ENCODE measurements around the gene NR4A3.
"Not testable (repeated sequence)": the region's sequence is repeated elsewhere in the genome, so short reads cannot be mapped to it uniquely, and the experiment has no call there.

The NR4A3 gene

DNA sequence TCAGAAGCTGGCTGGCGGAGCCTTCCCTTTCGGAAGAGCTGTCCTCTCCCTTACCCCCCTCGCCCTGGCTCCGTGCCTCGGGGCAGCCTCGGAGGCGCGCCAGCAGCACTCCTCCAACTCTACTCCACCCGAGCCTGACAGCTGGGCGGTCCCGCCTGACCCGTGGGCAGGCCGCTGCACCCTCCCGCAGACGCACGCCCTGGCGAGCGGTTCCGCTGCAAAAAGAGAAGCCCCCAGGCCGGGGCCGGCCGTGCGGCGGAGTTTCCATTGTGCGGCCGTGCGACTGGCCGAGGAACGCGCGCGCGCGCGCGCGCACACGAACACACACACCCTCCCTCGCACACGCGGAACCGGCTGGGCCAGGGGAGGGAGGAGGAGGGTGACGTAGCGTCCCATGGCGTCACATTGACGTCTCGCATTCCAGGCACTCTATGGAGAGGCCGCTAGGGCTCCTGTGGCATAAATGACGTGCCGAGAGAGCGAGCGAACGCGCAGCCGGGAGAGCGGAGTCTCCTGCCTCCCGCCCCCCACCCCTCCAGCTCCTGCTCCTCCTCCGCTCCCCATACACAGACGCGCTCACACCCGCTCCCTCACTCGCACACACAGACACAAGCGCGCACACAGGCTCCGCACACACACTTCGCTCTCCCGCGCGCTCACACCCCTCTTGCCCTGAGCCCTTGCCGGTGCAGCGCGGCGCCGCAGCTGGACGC is at the start of gene NR4A3:
Gene NR4A3, plus strand, starts transcription at position 490 of the 713 bp plus-strand sequence. CDS start 6,158 bp downstream, outside the sequence.
- peak; percentile 34 for DNase-seq (ENCODE audit: low read depth, low spot score)

DNA sequence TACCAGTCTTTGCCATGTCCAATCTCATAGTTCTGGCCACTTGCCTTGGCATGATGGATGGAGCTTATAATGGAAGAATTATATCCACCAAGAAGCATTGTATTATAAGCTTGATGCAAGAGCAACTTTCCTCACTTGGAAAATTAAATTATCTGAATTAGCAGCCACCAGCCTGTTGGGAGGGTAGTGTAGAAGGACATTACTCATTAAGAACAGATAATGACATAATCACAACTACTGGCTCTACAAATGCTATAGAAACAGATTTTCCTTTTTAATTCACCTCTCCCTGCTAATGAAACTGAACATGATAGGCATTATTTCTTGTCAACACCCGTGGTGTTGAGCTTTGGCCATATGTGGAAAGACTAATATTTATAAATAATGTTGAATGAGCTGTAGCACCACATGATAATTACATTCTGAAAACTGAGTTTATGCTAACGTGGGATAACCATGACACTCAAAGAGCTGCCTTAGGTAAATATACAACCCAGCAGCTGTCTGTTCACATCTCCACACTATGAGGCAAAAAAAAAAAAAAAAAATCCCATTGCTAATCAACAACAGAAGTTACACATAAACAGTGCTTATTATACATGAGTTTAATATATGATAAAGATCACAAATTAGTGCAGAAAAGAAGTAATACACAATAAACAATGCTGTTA is 48.1 kb upstream of the NR4A3 start:
- DNase-seq (ENCODE audit: low read depth, low spot score): no peak

DNA sequence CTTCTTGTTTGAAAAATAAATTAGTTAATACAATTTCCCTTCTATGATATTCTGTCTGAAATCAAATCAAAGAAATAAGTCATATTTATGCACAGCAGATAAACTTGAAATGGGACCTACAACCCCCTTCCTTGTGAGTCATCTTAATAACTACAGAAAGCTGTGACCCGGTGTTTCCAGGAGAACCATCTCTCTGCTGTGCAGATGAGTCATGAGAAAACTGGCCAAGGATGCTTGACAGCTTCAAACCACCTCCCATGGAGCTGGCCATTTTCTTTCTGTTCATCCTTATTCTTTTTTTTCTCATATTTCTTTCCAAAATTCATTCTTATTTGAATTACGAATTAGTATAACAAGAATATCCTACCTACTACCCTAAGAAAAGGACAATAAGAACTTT is 43.4 kb upstream of the NR4A3 start:
- DNase-seq (ENCODE audit: low read depth, low spot score): no peak

DNA sequence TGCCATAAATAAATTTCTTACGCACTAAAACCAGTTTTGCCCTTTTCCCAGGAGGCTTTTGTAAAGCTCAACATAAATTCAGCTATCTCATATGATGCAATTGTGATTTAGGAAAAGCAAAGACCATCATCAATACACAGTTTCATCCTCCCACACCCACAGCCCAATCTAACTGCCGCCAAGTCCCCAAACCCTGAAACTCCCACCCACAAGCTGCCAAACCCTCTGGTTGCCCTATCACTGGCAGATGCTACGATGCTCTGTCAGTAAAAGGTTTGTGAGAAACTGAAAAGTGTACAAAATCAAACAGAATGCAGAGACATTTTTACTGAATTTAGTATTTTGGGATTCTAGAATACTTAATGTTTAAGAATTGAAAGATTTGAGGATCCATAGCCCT is 42.8 kb upstream of the NR4A3 start:
- no peak for DNase-seq (ENCODE audit: low read depth, low spot score)

DNA sequence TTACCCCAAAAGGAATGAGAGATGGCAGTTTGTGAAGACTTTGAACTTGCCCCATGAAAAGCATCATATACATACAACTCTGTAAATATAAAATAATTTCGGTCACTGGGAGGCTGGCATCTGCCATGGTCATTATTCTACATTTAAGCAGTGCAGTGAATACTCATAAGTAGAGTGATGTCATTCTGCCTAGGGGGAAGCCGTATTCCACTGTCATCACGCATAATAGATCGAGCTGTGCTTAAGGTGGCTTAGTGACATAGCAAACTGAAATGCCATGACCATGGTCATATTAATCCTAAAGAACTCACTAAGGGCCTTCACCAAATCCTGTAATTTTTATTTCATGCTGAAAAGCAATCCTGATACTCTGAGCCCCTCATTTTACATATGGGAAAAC is 42.4 kb upstream of the NR4A3 start:
- DNase-seq (ENCODE audit: low read depth, low spot score): no peak

DNA sequence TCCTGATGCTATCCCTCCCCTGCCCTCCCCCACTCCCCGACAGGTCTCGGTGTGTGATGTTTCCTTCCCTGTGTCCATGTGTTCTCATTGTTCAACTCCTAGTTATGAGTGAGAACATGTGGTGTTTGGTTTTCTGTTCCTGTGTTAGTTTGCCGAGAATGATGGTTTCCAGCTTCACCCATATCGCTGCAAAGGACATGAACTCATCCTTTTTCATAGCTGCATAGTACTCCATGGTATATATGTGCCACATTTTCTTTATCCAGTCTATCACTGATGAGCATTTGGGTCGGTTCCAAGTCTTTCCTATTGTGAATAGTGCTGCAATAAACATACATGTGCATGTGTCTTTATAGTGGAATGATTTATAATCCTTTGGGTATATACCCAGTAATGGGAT is 39.3 kb upstream of the NR4A3 start:
- not testable (repeated sequence) for DNase-seq (ENCODE audit: low read depth, low spot score)

DNA sequence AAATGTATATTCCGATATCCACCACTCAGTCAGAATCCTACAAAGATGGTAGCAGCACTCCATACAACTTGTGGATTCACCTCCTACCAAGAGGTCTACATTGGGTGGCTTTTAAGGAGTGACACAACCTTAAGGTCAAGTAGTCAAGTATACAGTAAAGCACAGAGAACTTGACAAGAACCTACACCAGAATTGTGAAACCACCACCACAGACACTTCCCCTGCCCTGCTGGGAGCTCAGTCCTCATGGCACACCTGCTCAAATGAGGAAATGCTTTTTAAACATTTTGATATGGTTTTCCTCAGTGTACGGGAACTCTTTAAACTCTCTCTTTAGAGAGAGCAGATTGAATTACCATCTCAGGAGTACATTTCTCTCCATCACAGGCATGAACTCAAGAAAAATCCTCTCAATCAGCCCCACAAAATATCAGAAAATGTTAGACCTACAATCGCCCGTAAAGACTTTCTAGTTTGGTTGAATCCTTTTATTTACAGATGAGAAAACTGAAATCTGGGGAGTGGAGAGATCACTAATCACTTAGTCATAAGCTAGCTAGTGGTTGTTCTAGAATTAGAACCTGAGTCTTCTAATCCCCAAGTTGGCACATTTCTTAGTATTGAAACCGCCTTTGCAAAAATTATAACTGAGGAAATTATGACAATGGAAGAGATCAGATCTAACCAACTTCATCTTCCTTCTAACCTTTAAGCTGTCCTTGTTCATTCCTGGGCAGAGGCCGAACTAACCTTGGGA is 38.5 kb upstream of the NR4A3 start:
- no peak for DNase-seq (ENCODE audit: low read depth, low spot score)

DNA sequence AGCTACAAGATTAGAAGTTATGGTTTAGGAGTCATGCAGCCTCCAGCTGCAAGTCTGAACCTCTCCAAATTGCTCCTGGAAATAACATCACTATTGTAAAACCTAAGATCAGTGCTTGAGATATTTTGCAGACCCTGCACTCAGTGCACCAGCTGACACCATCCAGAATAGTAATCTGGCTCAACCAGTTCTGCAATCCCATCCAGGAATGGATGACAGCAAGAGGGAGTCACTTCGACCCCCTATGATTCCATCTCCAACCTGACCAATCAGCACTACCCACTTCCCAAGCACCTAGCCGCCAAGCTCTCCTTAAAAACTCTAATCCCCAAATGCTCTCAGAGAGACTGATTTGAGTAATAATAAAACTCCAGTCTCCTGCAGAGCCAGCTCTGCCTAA is 37.9 kb upstream of the NR4A3 start:
- DNase-seq (ENCODE audit: low read depth, low spot score): no peak

DNA sequence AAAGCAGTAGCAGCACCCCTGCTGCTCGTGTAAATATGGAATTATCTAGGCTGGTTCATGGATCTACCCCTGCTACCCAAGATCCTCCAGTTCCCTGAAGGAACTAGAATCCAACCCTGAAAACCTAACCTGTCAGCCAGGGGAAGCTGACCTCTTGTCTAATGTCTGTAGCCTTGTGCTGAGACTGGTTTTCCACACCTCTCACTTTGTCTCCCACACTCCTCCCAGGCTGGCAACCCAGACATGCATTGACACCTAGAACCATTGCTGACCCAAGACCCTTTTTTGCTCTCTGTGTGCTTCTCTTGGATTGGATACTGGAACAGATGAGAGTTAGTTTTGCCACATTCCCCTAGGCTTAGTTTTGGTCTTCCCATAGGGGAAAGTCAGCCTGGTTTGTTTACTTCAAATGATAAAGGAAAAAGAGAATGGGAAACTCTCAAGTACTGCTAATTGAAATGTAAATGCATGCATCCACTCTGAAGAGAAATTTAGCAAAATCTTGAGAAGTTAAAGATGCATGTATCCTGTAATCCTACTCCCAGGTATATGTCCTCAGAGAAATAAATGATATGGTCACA is 36.6 kb upstream of the NR4A3 start:
- DNase-seq (ENCODE audit: low read depth, low spot score): no peak

DNA sequence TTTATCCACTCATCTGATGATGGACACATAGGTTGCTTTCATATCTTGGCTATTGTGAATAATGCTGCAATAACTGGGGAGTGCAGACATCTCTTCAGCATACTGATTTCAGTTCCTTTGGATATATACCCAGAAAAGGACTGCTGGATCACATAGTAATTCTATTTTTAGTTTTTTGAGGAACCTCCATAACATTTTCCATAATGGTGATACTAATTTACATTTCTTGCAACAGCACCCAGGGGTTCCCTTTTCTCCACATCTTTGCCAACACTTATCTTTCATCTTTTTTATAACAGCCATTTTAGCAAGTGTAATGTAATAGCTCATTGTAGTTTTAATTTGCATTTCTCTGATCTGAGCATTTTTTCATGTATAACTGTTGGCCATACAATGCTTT is 34.1 kb upstream of the NR4A3 start:
- no peak for DNase-seq (ENCODE audit: low read depth, low spot score)

DNA sequence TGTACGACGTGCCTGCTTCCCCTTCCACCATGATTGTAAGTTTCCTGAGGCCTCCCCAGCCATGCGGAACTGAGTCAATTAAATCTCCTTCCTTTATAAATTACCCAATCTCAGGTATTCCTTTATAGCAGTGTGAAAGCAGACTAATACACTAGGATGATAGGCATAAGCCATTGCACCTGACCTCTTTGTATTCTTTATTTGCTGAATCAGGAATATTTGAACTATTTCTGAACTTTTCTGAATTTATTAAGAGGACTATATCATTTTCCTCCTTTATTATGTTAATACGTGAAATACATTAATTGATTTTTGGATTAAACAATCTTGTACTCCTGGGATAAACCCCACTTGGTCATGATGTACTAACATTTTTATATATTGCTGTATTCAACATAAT is 28.2 kb upstream of the NR4A3 start:
- no peak for DNase-seq (ENCODE audit: low read depth, low spot score)

DNA sequence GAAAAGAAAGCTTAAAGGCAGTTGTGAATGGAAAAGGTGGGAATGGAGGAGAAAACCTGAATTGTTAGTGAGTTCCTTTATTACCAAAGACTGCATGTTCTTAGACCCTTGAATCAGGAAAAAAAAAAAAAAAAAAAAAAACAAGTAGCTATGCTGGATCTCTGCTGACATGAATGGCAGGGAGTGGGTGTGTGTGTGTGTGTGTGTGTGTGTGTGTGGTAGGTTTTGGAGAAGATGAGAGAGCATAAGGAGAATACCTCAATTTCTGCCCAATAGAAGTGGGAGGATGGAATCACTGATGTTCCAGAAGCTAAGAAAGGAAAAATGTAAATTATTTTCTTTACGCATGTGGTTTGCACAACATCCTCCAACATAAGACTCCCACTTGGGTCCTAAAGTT is 25.5 kb upstream of the NR4A3 start:
- DNase-seq (ENCODE audit: low read depth, low spot score): no peak

DNA sequence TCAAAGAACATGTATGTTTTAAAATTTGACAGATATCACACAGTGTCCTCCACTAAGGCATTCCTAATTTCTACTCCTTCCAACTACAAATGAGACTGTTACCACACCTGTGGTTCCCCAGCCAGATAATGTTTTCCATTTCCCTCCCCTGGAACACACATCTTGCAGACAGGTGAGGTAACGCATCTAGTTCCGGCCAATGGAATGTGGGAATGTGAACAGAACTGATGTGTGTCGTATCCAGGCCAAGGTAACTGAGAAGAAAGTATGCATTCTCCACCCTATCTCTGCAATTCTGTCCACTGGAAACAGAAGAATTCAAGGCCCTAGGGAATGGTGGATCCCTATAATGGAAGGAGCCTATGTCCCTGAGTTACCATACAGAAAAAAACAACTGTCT is 19.9 kb upstream of the NR4A3 start:
- DNase-seq (ENCODE audit: low read depth, low spot score): no peak

DNA sequence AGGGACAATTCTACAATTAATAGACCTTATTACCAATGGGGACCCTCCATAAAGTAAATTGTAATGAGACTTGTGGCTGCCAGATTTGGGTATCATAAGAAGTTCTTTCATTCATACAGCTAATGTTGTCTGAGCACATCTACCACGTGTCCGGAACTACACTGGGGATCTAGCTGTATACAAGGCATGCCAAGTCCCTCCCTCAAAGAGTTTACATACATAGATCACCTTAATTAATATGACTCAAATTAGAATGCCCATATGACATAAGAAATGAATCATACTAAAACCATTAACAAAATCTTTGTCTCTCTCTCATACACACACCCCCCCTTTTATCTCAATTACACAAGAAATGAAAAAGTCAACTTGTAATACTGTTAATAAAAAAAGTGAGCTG is 18.0 kb upstream of the NR4A3 start:
- no peak for DNase-seq (ENCODE audit: low read depth, low spot score)

DNA sequence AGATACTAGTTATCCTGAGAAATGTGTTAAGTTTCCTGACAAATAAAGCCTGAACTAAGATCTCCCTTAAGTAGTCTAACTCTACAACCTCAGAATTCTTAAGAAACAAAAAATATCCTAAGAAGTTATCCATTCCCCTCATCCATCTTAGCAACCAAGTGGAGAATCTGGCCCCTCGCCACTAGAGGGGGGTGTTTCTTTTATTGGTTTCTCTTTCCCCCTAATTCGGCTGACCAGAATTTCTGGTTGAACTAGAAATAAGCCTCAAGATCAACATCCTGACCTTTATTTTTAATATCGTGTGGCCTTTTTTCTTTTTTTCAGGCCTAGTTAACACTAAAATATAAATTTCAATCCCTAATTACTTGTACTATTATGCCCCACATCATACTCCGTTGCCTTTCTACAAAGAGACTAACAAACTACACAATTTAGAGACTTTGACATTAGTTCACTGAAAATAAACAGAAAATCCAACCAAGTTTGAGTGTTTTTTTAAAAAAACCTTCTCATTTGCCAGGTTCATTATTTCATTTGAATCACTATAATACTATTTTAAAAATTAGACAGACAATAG is 14.3 kb upstream of the NR4A3 start:
- no peak for DNase-seq (ENCODE audit: low read depth, low spot score)

DNA sequence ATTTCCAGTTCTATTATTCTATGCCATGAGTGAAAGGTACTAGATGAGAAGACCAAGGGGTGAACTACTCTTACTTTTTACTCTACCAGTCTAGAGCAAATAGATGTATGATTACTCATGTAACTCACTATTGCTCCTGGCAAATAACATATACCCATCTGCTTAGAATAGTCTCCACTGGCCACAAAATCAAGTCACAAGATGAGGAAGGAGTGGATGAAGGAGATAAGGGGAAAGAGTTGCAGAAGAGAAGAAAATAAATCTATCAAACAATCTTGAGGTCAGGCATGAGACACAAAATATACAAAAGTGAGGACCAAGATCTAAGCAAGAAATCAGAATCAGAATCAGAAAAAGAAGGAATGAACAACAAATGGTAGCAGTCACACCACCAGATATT is 13.7 kb upstream of the NR4A3 start:
- no peak for DNase-seq (ENCODE audit: low read depth, low spot score)

DNA sequence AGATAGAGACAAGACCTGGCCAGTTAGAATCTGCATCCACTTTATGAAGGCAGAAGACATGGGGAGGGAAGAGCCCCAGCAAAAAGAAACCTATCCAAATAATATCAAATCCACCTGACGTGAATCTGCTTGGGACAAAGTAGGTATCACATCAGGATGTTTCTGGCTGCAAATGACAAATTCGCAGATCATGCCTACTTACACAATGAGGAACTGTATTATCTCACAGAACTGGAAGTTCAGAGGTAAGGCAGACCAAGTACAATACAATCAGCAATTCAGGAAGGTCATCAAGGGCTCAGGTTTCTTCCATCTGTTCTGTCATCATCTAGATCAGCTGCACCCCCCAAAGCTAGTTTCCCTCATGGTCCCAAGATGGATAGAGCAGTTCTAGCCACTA is 13.2 kb upstream of the NR4A3 start:
- DNase-seq (ENCODE audit: low read depth, low spot score): no peak

DNA sequence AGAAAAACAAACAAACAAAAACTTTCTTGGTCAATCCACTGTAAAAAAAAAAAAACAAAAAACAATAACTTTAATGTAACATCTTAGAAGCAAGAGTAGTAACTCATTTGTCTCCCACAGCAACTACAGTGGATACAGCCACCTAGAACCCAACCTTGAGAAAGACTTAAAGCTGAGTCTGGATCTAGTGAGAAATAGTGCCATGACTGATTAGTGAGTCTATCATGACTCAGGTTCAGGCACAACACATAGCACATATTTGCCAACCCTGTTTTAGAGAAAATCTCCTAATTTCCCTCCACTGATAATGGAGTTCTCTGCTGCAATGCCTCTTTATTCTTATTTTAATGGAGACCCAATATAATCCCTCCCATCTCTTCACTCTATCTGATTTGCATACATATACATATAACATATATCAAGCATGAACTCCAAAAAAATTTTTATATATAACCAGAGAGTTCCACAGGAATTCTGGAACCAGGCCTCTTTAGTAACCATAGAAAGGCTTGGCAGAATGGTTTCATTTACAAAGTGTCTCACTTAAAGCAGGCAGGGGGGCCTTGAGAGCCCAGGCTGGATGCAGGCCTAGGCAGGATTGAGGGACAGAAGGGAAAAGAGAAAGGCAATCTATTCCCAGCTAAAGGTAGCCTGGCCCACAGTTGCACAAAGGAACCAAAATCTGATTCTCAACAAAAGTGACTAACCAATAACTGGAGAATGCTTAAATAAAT is 11.9 kb upstream of the NR4A3 start:
- DNase-seq (ENCODE audit: low read depth, low spot score): no peak

DNA sequence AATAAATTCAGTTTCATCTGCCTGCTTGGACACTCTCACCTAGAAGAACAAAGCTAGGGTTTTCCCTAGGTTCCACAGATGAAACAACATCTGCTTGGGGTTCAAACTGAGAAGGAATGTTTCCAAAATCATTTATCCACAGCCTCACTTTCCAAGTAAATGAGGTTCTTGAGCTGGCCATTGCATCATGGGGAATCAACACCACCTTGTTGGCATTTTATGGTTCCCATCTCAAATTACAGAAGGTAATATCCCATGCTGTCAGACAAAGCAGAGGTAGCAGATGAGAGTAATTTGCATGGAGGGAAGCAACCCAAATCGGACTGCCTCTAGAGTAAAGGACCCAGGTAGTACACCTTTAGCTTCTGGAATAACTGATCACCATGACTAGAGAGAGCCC is 10.5 kb upstream of the NR4A3 start:
- DNase-seq (ENCODE audit: low read depth, low spot score): no peak

DNA sequence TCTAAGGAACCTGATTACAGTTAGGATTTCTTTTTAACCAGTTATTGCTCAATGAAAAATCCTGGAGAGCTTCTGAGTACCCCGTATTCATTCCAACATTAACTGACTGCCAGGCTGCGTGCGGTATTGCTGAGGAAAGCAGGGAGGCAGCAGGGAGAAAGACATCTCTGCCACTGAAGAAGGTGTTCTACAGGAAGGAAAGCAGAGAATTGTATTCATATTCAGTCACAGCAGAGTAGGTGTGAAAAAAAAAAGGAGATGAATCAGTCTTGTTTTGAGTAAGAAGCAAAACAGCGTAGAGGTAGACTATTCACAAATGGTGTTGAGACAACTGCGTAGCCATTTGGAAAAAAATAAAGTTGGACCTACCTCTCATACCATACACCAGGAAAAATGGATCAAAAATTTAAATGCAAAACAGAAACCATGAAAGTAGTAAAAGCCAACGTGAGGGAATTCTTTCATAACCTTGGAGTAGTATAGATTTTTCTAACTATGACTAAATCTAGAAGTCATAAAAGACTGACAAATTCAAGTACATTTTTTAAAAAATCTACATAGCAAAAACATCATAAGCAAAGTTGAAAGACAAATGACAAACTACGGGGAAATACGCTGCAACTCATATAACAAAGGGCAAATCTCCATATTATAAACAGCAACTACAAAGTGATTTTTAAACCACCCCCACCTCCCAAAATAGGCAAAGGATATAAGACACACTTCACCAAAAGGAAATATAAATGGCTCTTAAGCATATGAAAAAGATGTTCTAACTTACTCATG is 9.9 kb upstream of the NR4A3 start:
- no peak for DNase-seq (ENCODE audit: low read depth, low spot score)

DNA sequence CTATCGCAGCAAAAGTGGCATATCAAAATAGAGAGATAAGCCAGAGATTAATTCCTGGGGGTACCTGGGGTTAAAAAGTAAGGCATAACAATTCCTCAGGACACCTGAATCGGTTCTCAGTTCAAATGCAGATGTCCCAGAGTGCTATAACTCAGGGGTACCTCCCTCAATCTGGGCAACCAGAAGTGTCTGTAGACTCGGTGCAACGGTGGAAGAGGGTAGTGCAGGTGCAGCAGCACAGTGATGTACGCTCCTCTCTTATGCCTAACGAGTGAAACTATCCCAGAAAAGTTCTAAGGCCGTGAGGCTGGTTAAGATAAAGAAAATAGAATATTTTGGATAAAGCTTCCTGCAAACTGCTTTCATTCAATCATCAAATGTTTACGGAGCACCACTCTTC is 7.9 kb upstream of the NR4A3 start:
- DNase-seq (ENCODE audit: low read depth, low spot score): no peak

Data from activated naive CD8-positive, alpha-beta T cell treated with anti-CD3 and anti-CD28 coated beads, Interleukin-2, amount 50 U/mL, for 16 hours (primary cell).